ENCODE data around the gene FOXA2. TPM values are rescaled to one million over a fixed set of nuclear protein-coding genes. Genes with fewer than 3 reads are reported as not detected.

Gene FOXA2
- total and polyA plus RNA-seq, 2 of the 13 experiments (the other 11 are each of a cell fraction or from before 2014, with no cell fraction given): 8.8 to 12.2 TPM

- no peak for TF ChIP-seq SOX6 (IDR thresholded peaks at IDR 0.05)
- TF ChIP-seq SOX6 (CRISPR knock-in tag; IDR thresholded peaks at IDR 0.05): peak; percentile 44; the same call in 1 of the 2 replicates
- 0 out of 2 replicates have a peak, but pooled peaks have one; percentile 26 for TF ChIP-seq HDAC2 (CRISPR knock-in tag; IDR thresholded peaks at IDR 0.05)
- TF ChIP-seq ZNF609 (CRISPR knock-in tag; IDR thresholded peaks at IDR 0.05; ENCODE audit: borderline replicate concordance): 0 out of 2 replicates have a peak, but pooled peaks have one; percentile 17
- no peak for TF ChIP-seq CERS6 (CRISPR knock-in tag; IDR thresholded peaks at IDR 0.05)
- TF ChIP-seq KLF11 (CRISPR knock-in tag; IDR thresholded peaks at IDR 0.05): 0 out of 2 replicates have a peak, but pooled peaks have one; percentile 26
- no peak for TF ChIP-seq MTERF4 (CRISPR knock-in tag; IDR thresholded peaks at IDR 0.05)
- TF ChIP-seq ZFP1 (CRISPR knock-in tag; IDR thresholded peaks at IDR 0.05): no peak
- no peak for TF ChIP-seq HNF4A (CRISPR knock-in tag; IDR thresholded peaks at IDR 0.05)
- TF ChIP-seq AFF4 (CRISPR knock-in tag; IDR thresholded peaks at IDR 0.05): 0 out of 2 replicates have a peak, but pooled peaks have one; percentile 50
- TF ChIP-seq SMARCE1 (IDR thresholded peaks at IDR 0.05; ENCODE audit: borderline replicate concordance): no peak
- TF ChIP-seq ZNF577 (CRISPR knock-in tag; IDR thresholded peaks at IDR 0.05; ENCODE audit: borderline replicate concordance, low read depth): no peak
Observed at GRCh38 chr20:22575087-22575721, 9.2 kb downstream of the FOXA2 start (continued).
